ENCODE data around the gene SGCG. TPM values are rescaled to one million over a fixed set of nuclear protein-coding genes. Genes with fewer than 3 reads are reported as not detected.
A peak's percentile ranks its signal among the peaks of the same experiment; 100 is the strongest.

SGCG gene
- total RNA-seq, 4 donors from 2014 or later: 1.3 to 1.6 (median 1.4) TPM; not detected in 1

DNA sequence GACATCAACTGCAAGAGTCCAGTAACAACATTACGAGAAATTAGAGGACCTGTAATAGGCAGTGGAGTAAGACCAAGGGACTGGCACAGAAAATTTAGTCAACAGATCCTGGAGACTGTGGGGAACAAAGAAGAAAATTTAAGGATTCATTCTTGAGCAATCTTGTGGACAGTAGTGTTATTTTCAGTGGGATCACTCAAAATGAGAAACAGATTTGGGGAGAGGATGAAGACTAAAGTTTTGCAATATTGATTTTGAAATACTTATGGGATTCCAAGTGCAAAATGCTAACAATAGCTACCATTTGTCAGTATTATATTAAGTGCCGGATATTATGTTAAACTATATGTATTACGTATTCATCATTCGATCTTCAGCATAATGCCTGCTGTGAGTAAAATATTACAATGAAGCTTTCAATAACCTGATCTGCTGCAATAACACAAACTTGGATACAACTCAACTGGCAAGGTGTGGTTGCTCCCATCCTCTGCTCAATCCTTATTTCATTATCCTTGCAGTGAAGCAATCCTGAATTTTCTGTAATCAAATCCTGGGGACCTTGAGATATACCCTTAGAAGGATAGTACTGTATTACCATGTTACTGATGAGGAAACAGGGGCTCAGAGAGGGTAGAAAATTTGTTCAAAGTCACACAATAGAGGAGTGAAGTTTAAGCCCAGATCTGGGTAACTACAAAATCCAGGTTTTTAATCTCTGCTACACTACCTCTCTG lies 168.6 kb downstream of the SGCG start:
- 89 to 92% methylated on average over 4 of the region's 4 CpGs for WGBS, 2 donors (ENCODE audit: low coverage in 1 of 2)
- H3K27me3 ChIP-seq: no peaks in the 10 kb centered on the region
- H3K4me1 ChIP-seq: peaks cover 4 to 87% (median 31%) of the 10 kb centered on the region in 3 donors
- ATAC-seq: peak; percentile 77
- H3K27ac ChIP-seq: peak overlapping the region; percentile 65 to 91 (median 78)
- H3K9me3 ChIP-seq: no peaks in the 10 kb centered on the region
- H3K36me3 ChIP-seq: peaks cover 0 to 24% of the 10 kb centered on the region in 2 donors
- TF ChIP-seq POLR2AphosphoS5 (IDR thresholded peaks at IDR 0.05) (no peak), EP300 (IDR thresholded peaks at IDR 0.05) (no peak), POLR2A (IDR thresholded peaks at IDR 0.05) (no peak)
- TF ChIP-seq, protein P1, sequence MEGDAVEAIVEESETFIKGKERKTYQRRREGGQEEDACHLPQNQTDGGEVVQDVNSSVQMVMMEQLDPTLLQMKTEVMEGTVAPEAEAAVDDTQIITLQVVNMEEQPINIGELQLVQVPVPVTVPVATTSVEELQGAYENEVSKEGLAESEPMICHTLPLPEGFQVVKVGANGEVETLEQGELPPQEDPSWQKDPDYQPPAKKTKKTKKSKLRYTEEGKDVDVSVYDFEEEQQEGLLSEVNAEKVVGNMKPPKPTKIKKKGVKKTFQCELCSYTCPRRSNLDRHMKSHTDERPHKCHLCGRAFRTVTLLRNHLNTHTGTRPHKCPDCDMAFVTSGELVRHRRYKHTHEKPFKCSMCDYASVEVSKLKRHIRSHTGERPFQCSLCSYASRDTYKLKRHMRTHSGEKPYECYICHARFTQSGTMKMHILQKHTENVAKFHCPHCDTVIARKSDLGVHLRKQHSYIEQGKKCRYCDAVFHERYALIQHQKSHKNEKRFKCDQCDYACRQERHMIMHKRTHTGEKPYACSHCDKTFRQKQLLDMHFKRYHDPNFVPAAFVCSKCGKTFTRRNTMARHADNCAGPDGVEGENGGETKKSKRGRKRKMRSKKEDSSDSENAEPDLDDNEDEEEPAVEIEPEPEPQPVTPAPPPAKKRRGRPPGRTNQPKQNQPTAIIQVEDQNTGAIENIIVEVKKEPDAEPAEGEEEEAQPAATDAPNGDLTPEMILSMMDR (IDR thresholded peaks at IDR 0.05): no peak
- no peak overlapping the region for H3K4me3 ChIP-seq

DNA sequence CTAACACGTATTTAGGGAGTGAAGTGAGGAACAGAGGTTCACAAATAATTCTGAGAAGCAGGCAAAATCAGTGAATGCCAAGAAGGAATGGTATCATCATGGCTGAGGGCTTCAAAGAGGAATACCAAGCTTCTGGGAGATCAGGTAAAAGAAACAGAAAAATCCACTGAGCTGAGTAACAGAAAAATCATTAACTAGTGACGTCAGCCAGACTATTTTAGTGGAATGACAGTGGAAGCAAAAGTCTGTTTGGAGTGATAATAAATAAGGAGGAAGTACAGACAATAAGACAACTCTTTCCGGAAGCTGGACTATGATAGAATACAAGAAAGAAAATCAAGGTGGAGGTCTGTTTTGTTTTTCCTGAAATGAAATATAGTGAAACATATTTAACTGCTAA lies 169.2 kb downstream of the SGCG start:
- no peak for ATAC-seq
- Histone ChIP-seq H3K9me3 (no peaks in the 10 kb centered on the region), H3K4me3 (no peak overlapping the region), H3K4me1 (peaks cover 4 to 80% (median 29%) of the 10 kb centered on the region in 3 donors), H3K36me3 (peaks cover 0 to 31% of the 10 kb centered on the region in 2 donors), H3K27ac (peak overlapping the region; percentile 65 to 91 (median 78)), H3K27me3 (no peaks in the 10 kb centered on the region)
- TF ChIP-seq POLR2AphosphoS5 (IDR thresholded peaks at IDR 0.05): no peak
- TF ChIP-seq EP300 (IDR thresholded peaks at IDR 0.05): no peak
- TF ChIP-seq, protein P1 (IDR thresholded peaks at IDR 0.05): no peak
- TF ChIP-seq POLR2A (IDR thresholded peaks at IDR 0.05): no peak
- 59 to 73% methylated on average over 3 of the region's 3 CpGs for WGBS, 2 donors (ENCODE audit: low coverage in 1 of 2)

- WGBS, 2 donors (ENCODE audit: low coverage in 1 of 2): 65 to 66% methylated on average over 4 of the region's 4 CpGs
- peaks cover 0 to 45% of the 10 kb centered on the region in 2 donors for H3K36me3 ChIP-seq
- TF ChIP-seq POLR2AphosphoS5 (IDR thresholded peaks at IDR 0.05) (no peak), POLR2A (IDR thresholded peaks at IDR 0.05) (no peak)
- TF ChIP-seq, protein P1 (IDR thresholded peaks at IDR 0.05): no peak
Measured at GRCh38 chr13:23352161-23352560, 171.4 kb downstream of the SGCG start.

GRCh38 chr13:23354520-23354919 lies 173.7 kb downstream of the SGCG start:
- H3K27ac ChIP-seq: no peak overlapping the region
- TF ChIP-seq, protein P1 (IDR thresholded peaks at IDR 0.05): no peak
- no peak for TF ChIP-seq EP300 (IDR thresholded peaks at IDR 0.05)
- no peak for TF ChIP-seq POLR2A (IDR thresholded peaks at IDR 0.05)
- TF ChIP-seq POLR2AphosphoS5 (IDR thresholded peaks at IDR 0.05): no peak
- no peaks in the 10 kb centered on the region for H3K9me3 ChIP-seq
- H3K4me3 ChIP-seq: no peak overlapping the region
- WGBS, 2 donors (ENCODE audit: low coverage in 1 of 2): 100% methylated on average over 5 of the region's 5 CpGs; no CpG with 5 or more reads in 1 of the 2 donors
- peaks cover 4 to 42% (median 8%) of the 10 kb centered on the region in 3 donors for H3K4me1 ChIP-seq
- ATAC-seq: no peak
- H3K36me3 ChIP-seq: peaks cover 0 to 69% of the 10 kb centered on the region in 2 donors
- H3K27me3 ChIP-seq: no peaks in the 10 kb centered on the region

More at GRCh38 chr13:23352161-23352560, 171.4 kb downstream of the SGCG start:
- Histone ChIP-seq H3K4me3 (no peak overlapping the region), H3K9me3 (no peaks in the 10 kb centered on the region), H3K27me3 (no peaks in the 10 kb centered on the region), H3K27ac (no peak overlapping the region), H3K4me1 (peaks cover 4 to 63% (median 25%) of the 10 kb centered on the region in 3 donors)
- no peak for ATAC-seq

GRCh38 chr13:23356368-23356767 lies 175.6 kb downstream of the SGCG start:
- no peak for TF ChIP-seq EP300 (IDR thresholded peaks at IDR 0.05)
- no peak for TF ChIP-seq POLR2A (IDR thresholded peaks at IDR 0.05)
- TF ChIP-seq, protein P1 (IDR thresholded peaks at IDR 0.05): no peak
- no peak for TF ChIP-seq POLR2AphosphoS5 (IDR thresholded peaks at IDR 0.05)
- Histone ChIP-seq H3K4me1 (peaks cover 0 to 30% (median 0%) of the 10 kb centered on the region in 3 donors), H3K9me3 (no peaks in the 10 kb centered on the region), H3K4me3 (no peak overlapping the region), H3K27me3 (no peaks in the 10 kb centered on the region), H3K27ac (no peak overlapping the region), H3K36me3 (peaks cover 0 to 79% of the 10 kb centered on the region in 2 donors)
- no peak for ATAC-seq
- WGBS, 2 donors (ENCODE audit: low coverage in 1 of 2): 57% methylated on average over 2 of the region's 2 CpGs; no CpG with 5 or more reads in 1 of the 2 donors

Measured in gastroesophageal sphincter (tissue), 4 donors.